Upper lobe of right lung (tissue), 1 donor: ENCODE measurements around the gene RAD52. TPM values are rescaled to one million over a fixed set of nuclear protein-coding genes. Genes with fewer than 3 reads are reported as not detected.

ENCODE experiments used
- ATAC-seq: fragments of 200-7000 bp; cut with Tn5 transposase; one replicate; pipeline ENCODE4 v1.9.1; 2020; ENCODE audit warnings: mild to moderate bottlenecking, moderate library complexity
- DNase-seq: peaks from one replicate; pipeline ENCODE4 v3.0.0-alpha.2; 2020
- H3K27ac ChIP-seq: fragments of 200-600 bp; one replicate; pipeline ENCODE4 v1.8.0; 2022
- H3K27me3 ChIP-seq: fragments of 200-600 bp; one replicate; pipeline ENCODE4 v1.8.0; 2022; ENCODE audit warnings: mild to moderate bottlenecking
- H3K36me3 ChIP-seq: fragments of 200-600 bp; one replicate; pipeline ENCODE4 v1.8.0; 2022
- H3K4me1 ChIP-seq: fragments of 200-600 bp; one replicate; pipeline ENCODE4 v1.8.0; 2022
- H3K4me3 ChIP-seq: fragments of 200-600 bp; one replicate; pipeline ENCODE4 v1.8.0; 2022; ENCODE audit warnings: mild to moderate bottlenecking
- H3K9me3 ChIP-seq: fragments of 200-600 bp; one replicate; pipeline ENCODE4 v1.8.0; 2022
- intact Hi-C: fragments of 100-400 bp; cut with DNase I; formaldehyde crosslinking; loops from one replicate; pipeline ENCODE4 v1.11.0; 2022
- total RNA-seq: library from RNA; stranded (reverse); fragmentation: NEBNext Ultra II Directional; extraction: Animal tissue kit (Norgen Biotek cat#: 25700); gene quantifications from one replicate; pipeline ENCODE4 v1.2.1, GENCODE V29; 2021
- TF ChIP-seq, protein P1 (sequence below): fragments of 200-600 bp; IDR thresholded peaks from one replicate; pipeline ENCODE4 v1.8.0; 2022; ENCODE audit warnings: antibody characterized with exemption
- donor health status: DM: no; HTN: yes; CAD: no; lungs with severe emphysema.

RAD52 gene
- total RNA-seq, 1 donor from 2014 or later = 13.3 TPM

DNA sequence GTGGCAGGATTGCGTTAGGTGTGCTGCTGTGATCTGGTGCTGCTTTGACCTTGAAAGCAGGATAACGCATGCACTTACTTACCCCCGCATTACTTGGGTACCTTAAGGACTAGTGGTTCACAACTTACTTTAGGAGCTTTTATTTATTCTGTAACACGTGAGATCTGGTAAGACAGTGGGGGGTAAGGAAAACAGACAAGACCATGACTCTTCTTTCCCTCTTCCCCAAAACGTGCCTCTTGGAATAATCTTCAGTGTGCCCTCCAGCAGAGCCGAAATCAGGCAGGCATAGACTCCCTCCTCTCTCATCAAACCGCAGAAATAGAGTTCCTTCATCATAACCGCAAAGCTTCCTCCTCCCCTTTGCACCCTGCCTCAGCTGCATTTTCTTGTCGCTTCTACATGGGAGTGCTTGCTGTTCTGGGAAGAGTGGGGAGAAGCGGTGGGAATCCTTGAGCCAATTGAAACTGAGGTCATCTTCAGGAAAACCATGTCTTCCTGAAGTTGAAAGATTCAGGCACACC lies 43.4 kb downstream of the RAD52 start:
- H3K4me3 ChIP-seq = no peak overlapping the region
- peaks cover 99% of the 10 kb centered on the region for H3K36me3 ChIP-seq
- no peaks in the 10 kb centered on the region for H3K9me3 ChIP-seq
- TF ChIP-seq, protein P1, sequence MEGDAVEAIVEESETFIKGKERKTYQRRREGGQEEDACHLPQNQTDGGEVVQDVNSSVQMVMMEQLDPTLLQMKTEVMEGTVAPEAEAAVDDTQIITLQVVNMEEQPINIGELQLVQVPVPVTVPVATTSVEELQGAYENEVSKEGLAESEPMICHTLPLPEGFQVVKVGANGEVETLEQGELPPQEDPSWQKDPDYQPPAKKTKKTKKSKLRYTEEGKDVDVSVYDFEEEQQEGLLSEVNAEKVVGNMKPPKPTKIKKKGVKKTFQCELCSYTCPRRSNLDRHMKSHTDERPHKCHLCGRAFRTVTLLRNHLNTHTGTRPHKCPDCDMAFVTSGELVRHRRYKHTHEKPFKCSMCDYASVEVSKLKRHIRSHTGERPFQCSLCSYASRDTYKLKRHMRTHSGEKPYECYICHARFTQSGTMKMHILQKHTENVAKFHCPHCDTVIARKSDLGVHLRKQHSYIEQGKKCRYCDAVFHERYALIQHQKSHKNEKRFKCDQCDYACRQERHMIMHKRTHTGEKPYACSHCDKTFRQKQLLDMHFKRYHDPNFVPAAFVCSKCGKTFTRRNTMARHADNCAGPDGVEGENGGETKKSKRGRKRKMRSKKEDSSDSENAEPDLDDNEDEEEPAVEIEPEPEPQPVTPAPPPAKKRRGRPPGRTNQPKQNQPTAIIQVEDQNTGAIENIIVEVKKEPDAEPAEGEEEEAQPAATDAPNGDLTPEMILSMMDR = no peak
- intact Hi-C loops = no loop called here
- no peaks in the 10 kb centered on the region for H3K27me3 ChIP-seq
- no peaks in the 10 kb centered on the region for H3K4me1 ChIP-seq
- DNase-seq = no peak
- H3K27ac ChIP-seq = no peak overlapping the region
- no peak for ATAC-seq

DNA sequence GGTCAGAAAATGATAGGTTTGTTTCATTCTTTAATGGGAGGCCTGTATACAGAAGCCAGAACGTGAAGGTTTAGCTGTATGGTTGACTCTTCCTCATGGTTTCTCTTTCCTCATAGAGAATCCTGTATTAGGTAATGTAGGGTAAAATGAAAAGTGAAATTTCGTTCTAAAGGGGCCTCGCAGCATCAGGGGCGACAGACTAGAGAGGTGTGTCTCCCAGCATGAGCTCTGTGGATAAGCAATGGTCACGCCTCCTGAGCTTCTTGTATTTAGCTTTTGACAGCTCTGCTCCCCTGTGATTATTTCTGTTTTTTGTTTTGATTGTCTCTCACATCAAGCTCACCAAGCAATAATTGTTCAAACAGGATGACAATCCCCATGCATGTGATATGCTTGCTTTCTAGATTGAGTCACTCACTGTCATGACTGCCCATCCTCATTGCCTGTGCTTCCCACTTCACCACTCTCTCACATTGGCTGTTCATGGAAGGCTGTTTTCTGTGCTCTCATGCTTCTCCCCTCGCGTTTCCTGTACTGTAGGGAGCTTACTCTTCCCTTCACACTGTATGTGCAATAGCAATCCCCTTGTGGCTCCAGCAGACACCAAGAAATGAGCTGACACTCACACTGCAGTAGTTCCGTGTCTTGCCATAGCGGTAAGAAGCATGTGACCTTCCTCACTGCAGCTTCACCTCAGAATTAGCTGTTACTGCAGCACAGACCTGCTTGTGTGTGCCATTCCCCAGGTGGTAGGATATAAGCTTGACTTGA lies 44.0 kb downstream of the RAD52 start:
- intact Hi-C loops = no loop called here
- H3K27ac ChIP-seq = no peak overlapping the region
- no peak for DNase-seq
- H3K36me3 ChIP-seq = peaks cover 99% of the 10 kb centered on the region
- H3K27me3 ChIP-seq = no peaks in the 10 kb centered on the region
- H3K4me3 ChIP-seq = no peak overlapping the region
- TF ChIP-seq, protein P1 = no peak
- peak; percentile 63 for ATAC-seq
- no peaks in the 10 kb centered on the region for H3K4me1 ChIP-seq
- H3K9me3 ChIP-seq = no peaks in the 10 kb centered on the region

DNA sequence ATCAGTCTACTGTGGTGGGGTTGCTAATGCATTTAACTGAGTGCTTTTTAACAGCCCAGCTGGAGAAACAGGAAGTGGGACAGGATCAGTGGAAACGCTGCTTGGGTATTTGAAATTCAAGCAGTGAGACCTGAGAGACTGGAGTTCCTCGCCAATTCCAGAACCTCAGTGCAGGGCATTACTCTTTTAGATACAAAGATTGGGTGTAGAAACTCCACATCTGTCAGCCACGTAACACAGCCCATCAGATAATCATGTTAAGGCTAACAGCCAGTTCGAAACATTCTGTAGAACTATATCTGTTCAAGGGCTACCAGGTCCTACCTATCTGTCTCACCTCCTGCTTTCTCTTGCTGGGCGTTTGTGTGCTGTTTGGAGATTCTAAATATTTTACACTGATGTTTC lies 45.5 kb downstream of the RAD52 start:
- H3K9me3 ChIP-seq = no peaks in the 10 kb centered on the region
- TF ChIP-seq, protein P1 = no peak
- H3K4me3 ChIP-seq = no peak overlapping the region
- no peaks in the 10 kb centered on the region for H3K4me1 ChIP-seq
- intact Hi-C loops = no loop called here
- DNase-seq (no peak), ATAC-seq (no peak)
- H3K27ac ChIP-seq = no peak overlapping the region
- no peaks in the 10 kb centered on the region for H3K27me3 ChIP-seq
- peaks cover 99% of the 10 kb centered on the region for H3K36me3 ChIP-seq

DNA sequence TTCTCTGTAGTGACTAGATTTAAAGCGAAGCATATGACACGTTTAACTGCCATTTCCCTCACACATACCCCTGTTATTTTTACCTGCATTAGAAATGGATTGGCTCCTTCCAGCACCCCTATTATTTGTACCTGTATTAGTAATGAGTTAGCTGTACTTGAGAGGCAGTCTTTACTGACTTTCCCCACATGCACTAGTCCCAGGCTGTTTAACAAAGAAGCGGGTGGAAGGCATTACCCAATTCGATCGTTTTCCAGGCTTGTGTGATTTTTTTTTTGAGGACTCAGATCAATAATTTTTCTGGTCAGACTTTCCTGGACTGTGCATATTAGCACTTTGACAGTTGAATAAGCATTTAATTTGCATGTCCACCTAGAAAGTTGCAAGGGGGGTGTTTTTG lies 46.4 kb downstream of the RAD52 start:
- Histone ChIP-seq H3K36me3 (peaks cover 95% of the 10 kb centered on the region), H3K9me3 (no peaks in the 10 kb centered on the region), H3K27ac (no peak overlapping the region), H3K4me3 (no peak overlapping the region), H3K27me3 (no peaks in the 10 kb centered on the region), H3K4me1 (no peaks in the 10 kb centered on the region)
- TF ChIP-seq, protein P1 = no peak
- intact Hi-C loops = no loop called here
- ATAC-seq (no peak), DNase-seq (no peak)

DNA sequence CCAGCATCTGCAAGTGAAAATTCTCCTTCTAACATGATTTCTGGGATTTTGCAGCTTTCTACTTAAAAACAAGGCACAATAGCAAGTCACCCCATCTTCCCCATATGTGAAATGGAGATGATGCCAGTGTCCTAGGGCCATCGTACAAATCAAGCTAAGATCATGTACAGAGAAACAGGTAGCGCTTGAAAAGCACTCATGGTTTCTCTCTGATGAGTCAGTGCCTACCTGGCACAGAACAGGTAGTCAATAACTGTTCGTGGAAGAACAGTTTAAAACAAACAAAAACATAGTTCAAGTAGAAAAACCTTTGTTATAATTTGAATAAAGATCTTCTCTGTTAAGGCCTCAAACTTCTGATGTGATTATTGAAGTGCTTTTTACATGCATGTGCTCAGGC lies 46.9 kb downstream of the RAD52 start:
- no peak overlapping the region for H3K27ac ChIP-seq
- ATAC-seq (no peak), DNase-seq (no peak)
- no peaks in the 10 kb centered on the region for H3K27me3 ChIP-seq
- TF ChIP-seq, protein P1 = no peak
- intact Hi-C loops = no loop called here
- no peaks in the 10 kb centered on the region for H3K9me3 ChIP-seq
- peaks cover 95% of the 10 kb centered on the region for H3K36me3 ChIP-seq
- no peaks in the 10 kb centered on the region for H3K4me1 ChIP-seq
- H3K4me3 ChIP-seq = no peak overlapping the region
